Activated naive CD4-positive, alpha-beta T cell (primary cell): ENCODE data around the gene MVD.

Source experiments
- DNase-seq, 4 experiments: peaks; one replicate each; lab custom pipeline; 2025; lab: John Stamatoyannopoulos, UW

Gene MVD

GRCh38 chr16:88697116-88697830, 34.4 kb upstream of the MVD start:
- DNase-seq, result no peak

GRCh38 chr16:88696441-88696840, 33.5 kb upstream of the MVD start:
- no peak for DNase-seq

- DNase-seq, result no peak
These were observed 32.9 kb upstream of the MVD start for GRCh38 chr16:88695753-88696152.

DNA sequence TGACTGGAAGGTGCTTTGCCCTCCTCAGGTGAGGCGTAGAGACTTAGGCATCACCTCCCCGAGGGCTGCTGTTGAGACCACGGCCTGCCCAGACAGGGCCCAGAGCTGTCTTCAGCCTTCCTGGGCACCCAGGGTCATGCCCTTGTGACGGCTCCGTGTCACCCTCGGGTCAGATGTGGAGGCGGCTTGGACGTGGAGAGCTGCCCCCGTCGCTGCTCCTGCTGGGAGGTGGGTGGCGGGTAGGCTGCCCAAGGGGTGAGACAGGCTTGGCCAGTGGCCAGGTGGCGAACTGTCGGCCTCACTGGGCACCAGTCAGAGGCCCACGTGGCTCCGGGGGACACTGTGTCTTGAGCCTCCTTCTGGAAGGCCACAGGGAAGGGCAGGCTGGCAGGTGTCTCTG, 32.3 kb upstream of the MVD start:
- no peak for DNase-seq

DNA sequence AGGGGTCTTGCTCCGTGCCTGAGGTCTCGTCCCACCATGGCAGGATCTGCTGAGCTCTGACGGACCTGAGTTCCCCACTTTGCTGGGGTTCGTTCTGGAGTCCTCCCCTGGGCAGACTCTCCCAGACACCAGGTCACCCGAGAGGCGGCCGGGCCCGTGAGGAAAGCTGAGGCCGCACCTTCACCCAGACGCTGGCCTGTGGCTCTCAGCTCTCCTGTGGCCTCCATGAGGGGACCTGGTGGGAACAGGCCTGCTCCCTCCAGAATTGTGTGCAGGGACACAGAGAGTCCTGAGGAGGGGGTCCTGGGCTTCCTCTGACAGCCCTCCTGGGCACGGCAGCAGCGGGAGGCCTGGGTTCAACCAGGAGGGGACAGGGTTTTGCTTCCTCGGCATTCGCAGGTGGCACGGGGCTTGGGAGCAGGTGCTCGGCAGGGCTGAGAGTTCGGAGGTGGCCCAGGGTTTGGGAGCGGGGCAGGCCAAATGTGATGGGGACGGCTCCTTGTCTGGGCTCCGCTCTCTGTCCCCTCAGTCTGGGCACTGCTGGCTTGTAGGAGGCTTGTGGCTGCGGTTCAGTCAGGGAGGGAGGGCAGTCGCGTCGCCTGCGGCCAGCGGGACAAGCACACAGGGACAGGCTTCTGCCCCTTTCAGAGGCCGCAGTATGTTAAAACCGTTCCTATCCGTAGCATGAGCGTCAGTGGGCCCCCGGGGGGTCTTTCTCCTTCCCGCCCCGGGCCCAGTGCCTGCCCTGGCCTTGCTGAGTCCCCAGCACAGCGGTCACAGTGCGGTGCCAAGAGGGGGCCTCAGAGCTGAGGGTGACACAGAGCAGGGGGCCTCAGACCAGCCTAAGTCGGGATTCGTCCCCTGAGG, 31.6 kb upstream of the MVD start:
- DNase-seq, result no peak

DNA sequence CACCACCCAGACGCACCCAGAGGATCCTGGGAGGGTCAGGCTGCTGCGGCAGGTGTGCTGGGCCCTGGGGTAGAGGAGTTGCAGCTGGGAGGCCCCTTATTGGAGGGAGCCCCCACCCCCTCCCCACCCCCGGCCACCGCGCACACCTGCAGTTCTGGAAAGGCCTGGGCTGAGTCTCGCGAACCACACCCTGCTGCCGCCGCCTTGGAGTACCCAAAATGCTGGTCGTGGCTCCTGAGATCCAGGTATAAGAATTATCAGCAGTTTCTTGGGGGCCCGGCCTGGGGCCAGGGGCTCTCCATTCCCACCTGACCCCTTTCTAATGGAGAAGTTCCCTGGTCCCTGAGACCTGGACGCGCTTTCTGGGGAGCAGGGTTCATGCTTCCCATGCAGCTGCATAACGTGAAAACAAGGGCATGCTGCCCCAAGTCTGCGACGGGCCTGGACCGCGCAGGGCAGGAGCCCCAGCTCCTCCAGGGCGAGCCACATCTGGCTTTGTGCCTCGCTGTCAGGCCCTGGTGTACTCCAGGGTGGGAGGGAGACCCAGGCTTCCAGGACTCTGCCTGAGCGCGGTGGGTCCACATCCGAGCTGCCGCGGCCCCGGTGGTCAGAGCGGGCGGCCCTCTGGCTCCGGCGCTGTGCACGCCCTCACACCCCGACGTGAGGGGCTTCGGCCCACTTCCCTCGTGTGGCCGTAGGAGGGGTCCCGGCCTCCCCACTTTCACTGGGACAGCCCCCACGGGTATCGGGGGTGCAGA, 30.7 kb upstream of the MVD start:
- no peak for DNase-seq

- no peak for DNase-seq
These were observed 30.0 kb upstream of the MVD start for GRCh38 chr16:88692861-88693260.

DNA sequence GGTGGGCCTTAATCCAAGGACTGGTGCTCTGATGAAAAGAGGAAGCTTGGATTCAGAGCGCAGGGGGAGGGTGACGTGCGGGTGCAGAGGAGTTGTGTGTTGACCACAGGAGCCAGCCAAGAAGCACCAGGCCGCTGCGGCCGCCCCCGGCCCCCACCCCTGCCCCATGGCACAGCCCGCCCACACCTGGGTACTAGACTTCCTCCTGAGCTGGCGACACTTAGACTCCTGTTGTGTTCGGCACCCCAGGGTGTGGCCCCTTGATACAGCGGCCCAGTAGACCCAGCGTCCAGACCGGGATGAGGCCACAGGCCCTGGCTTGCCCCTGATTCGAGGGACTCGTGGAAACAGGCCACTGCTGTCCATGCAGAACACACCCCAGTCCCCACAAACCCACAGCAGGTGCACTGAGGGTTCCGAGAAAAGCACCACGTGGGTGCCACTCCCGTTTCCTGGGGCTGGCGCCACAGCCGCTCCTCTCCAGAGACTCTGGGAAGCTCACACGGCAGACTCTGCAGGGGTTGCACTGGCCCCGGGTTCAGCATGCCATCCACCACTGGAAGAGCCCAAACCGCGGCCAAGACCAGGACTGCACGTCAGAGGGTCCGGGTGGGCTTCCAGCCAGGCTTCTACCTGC, 29.2 kb upstream of the MVD start:
- DNase-seq, result no peak

DNA sequence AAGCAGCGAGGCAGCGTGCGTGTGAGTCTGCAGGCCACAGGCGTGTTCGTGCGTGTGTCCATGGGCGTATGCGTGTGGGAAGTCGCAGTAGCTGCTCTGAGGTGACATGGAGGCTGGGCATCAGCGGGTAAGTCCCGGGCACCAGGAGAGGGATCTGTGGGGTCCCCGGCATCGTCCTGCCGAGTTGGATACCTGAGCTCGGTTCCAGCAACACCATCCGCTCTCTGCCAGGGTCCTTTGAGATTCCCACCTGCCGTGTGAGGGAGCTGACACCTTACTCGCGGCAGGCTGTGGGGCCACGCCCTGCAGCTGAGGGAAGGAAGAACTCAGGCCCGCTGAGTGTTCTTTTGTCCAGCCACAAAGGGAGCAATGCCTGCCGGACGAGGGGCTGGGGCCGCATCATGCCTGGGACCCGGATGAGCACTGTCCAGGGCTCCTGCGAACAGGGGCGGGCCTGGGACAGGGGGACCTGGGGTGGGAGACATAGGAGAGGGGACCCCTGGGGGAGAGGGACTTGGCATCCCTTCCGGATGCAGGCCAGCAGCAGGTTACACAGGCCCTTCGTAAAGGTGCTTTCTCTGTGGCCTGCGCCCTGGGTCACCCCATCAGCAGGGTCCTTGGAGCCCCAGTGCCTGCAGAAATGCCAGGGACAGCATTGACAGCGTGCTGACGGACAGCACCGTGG, 28.4 kb upstream of the MVD start:
- DNase-seq, result no peak

DNA sequence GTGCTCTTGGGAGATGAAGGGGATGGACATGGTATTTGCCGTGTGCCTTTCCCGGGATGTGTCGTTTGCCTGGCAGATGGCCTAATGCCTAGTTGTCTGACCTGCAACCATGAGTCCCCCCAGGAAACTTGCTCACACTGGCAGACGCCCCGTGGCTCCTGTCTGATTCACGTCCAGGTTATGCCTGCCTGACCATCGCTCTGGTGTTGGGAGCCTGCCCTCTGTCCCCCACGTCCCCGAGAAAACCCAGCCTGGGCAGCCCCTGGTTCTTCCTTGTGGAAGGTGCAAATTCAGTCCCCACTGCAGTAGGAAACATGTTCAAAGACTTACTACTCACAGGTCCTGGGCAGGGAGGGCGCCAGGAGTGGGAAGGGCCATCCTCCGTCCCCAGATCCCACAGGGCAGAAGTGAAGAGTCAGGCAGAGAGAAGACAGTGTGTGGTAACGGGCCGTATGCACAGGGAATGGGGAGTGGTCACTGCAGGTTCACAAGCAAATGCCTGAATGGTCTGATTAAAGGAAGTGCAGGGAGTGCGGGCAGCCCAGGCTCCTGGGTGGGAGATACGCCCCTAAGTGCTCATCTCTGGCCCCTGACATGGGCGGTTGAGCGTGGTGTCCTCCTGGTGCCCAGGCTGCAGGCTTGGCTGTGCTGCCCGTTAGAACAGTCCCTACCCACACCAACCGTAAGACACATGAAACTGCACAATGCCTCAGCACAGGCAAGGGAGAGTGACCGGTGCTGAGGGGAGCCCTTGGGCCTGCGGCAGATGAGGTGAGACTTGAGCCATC, 27.6 kb upstream of the MVD start:
- DNase-seq, result no peak

GRCh38 chr16:88688013-88688778, 25.3 kb upstream of the MVD start:
- DNase-seq, result no peak

GRCh38 chr16:88687676-88688012, 24.8 kb upstream of the MVD start:
- DNase-seq, result no peak

DNA sequence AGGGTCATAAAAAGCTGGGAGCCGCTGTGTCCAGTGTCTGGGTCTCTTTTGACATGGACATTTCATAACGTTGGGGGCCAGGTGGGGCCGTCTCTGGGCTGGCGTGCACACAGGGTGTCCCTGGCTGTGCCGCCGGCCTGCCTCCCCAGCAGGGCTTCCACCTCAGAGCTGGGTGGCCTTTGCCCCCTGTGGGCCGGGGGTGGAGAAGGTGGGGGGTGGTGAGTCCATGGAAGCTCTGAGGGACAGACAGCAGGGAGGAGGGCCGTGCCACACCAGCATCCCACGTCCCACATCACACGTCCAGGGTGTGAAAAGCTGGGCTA, 24.3 kb upstream of the MVD start:
- DNase-seq, result no peak

DNA sequence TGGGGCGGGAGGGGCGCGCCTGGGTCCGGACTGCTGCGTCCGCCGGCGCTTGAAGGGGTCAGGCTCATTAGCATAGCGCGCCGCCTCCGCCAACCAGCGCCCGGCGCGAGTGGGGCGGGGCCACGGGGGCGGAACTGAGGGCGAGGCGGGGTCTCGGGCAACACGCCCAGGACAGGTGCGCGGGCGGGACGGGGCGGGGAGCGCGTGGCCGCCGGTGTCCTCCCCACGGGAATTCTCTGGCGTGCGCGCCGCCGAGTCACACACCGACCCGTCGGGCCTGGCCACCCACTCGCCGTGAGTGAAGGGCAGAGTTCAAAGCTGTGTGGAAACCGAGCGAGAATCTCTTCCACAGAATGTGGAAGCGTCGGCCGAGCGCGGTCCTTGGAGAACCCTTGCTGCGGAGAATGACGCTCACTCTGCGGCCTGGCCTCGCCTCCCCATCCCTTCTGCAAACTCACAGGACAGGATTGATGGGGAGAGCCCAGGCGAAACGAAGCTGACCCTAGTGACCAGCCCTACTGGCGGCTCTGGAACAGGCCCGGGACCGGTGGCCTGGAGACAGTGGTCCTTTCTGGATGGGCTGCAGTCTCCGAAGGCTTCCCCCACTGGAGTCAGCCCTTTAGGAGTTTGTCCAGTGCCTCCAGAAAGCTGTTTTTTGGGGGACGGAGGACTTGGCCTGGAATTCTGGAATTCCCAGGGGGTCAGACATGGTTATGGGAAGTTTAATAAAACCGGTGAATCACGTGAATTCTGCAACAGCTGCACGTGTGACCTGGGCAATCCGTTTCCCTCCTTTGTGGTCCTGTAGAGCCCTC, 23.8 kb upstream of the MVD start, which contains the start of gene SNAI3:
Gene SNAI3, minus strand, starts transcription at position 69 of the 815 bp plus-strand sequence. CDS start 101 bp downstream, outside the sequence.
- DNase-seq, result peak; percentile 55 to 80 (median 64)

DNA sequence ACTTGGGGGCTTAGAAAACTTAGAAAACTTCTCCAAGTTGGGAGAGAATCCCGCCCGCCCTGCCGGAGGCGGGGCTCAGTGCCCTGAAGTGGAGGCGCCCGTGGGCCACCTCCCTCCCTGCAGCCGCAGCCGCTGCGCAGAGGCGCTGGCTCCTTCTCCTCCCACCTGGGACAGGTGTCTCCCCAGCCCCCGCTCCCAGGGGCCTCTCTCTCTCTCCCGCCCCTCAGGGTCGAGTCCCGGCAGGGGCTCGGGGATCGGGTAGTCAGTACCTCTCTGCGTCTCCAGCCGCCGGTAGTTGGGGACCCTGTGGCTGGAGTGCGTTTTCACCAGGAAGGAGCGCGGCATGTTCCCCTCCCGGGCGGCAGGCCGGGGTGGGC, 23.2 kb upstream of the MVD start:
- DNase-seq, result peak in 1 of 4 experiments; percentile 43

GRCh38 chr16:88685156-88686061, 22.5 kb upstream of the MVD start:
- peak in 3 of 4 experiments; percentile 23 to 58 (median 40) for DNase-seq

DNA sequence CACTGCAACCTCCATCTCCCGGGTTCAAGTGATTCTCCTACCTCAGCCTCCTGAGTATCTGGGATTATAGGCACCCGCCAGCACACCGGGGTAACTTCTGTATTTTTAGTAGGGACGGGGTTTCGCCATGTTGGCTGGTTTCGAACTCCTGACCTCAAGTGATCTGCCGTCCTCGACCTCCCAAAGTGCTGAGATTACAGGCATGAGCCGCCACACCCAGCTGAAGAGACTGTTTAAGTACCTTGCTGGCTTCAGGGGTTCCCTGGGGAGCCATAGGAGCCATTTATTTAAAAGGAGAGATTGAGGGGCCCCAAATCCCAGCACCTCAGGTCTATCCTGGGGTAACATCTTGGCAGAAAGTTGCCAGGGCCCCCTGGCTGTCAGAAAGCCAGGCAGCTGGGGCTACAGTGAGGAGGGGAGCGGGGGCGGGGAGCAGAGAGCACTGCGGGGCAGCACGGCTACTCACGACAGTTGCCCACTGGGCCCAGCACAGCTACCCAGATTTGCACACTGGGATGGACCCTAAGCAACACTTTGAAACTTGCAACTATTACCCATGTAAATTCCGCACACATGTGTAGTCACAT, 21.8 kb upstream of the MVD start:
- DNase-seq, result no peak
